GM12874 (cell line): Measurements from ENCODE around the gene SRI.

Source experiments
- CTCF ChIP-seq: IDR thresholded peaks from 2 replicates; pipeline ENCODE4 v1.5.1; 2011; ENCODE audit warnings: low read depth, mild to moderate bottlenecking, control low read depth, low read length, moderate library complexity; ENCODE audit not compliant: insufficient read depth

The SRI gene

DNA sequence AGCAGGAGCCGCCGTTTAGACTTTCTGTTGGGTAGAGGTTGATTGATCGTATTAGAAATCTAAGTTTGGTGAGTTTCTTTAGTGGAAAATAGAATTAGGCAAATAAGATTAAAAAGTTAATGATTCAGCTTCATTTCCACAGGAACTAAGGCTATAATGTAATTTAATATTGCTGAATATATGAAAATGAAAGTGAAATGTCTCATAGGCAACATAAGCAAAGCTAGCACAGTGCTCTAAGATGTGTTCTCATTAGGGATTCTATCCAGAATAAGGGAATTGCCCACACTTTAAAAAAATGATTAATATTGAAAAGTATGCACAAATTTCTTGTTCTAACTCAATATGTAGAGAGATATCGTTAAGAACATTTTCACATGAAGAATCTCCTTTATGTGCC lies 47.0 kb downstream of the SRI start:
- TF ChIP-seq CTCF = no peak

DNA sequence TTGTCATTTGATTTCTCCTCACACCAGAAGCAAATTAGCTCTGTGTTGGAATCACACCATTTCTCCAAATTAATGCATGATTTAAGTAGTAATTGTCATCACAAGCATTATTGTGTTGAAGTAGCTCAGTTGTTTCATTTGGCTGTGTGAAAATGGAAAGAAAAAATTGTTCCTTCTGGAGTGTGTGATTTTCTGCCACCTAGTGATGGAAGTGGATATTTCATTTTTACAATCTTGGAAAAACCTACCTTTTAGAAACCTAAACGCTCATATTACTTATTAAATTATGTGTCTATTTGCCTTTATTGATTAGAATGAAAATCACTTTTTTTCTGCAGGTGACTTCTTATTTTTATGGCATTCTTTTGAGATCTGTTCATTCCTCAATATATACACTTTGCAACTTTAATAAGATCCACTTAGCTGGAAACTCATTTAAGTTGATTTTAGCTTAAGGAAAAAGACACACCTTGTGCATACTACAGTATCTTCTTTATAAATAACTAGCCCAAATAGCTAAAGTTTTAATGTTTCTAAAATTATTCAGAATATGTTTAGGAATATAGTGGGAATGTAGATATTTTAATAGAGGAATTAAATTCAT lies 50.0 kb downstream of the SRI start:
- TF ChIP-seq CTCF = peak; percentile 32; the same call in 1 of the 2 replicates

DNA sequence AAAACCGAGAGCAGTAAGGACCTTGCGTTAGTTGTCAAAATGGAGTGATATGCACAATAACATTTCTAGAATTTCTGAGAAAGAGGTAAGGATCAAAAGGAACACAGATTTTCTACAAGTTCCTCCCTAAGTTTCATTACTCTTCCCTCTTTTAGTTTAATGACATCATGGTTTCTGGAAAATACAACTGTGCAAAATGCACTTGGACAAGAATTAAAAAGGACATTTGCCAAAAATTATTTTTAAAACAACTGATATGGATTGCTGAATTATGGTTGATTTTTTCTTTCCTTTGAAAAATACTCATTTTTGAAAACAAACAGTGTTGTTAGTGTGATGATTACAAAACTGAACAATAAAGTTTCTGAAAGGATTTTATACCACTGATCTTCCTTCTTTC lies 52.1 kb downstream of the SRI start:
- TF ChIP-seq CTCF = no peak

GRCh38 chr7:88167223-88167622 lies 52.6 kb downstream of the SRI start:
- no peak for TF ChIP-seq CTCF

DNA sequence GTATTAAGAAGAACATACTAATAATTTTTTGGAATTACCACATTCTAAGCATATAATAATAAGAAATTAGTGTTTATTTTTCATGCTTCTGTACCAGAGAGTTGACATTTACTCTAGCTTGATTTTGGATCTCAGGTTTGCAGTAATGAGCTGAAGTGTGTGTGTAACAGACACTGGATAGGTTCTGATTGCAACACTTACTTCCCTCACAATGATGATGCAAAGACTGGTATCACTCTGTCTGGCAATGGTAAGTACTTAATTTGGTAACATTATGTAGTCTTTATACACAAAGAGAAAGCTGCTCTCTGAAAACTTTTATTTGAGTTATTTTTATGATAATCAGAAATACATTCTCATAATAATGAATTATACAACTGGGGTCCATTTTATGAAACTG lies 54.1 kb downstream of the SRI start:
- TF ChIP-seq CTCF = no peak

DNA sequence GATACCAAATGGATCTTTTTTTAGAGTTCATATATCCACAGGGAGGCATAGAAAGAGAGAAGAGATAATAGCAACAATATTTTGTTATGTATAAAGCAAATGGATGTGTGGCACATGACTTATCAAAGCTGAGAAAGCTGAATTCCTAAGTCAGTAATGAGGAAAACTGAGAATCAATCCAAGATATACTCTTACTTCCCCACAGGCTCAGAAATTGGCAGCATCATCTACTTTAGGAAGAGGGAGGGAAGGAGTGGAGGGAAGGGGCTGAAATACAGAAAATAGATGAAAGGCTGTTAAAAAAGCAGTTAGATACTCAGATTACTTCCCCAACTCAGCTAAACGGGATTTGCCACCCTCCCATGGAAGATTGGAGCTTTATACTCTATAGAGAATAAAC lies 63.5 kb downstream of the SRI start:
- TF ChIP-seq CTCF = no peak

GRCh38 chr7:88155756-88156155 lies 64.1 kb downstream of the SRI start:
- no peak for TF ChIP-seq CTCF
